Measurements from ENCODE around the gene PTGS1. TPM values are rescaled to one million over a fixed set of nuclear protein-coding genes. Genes with fewer than 3 reads are reported as not detected.

Gene PTGS1
- total and polyA plus RNA-seq, 2 of the 8 experiments (the other 6 are each of a cell fraction or from before 2014, with no cell fraction given) = 1.1 to 1.9 TPM

DNA sequence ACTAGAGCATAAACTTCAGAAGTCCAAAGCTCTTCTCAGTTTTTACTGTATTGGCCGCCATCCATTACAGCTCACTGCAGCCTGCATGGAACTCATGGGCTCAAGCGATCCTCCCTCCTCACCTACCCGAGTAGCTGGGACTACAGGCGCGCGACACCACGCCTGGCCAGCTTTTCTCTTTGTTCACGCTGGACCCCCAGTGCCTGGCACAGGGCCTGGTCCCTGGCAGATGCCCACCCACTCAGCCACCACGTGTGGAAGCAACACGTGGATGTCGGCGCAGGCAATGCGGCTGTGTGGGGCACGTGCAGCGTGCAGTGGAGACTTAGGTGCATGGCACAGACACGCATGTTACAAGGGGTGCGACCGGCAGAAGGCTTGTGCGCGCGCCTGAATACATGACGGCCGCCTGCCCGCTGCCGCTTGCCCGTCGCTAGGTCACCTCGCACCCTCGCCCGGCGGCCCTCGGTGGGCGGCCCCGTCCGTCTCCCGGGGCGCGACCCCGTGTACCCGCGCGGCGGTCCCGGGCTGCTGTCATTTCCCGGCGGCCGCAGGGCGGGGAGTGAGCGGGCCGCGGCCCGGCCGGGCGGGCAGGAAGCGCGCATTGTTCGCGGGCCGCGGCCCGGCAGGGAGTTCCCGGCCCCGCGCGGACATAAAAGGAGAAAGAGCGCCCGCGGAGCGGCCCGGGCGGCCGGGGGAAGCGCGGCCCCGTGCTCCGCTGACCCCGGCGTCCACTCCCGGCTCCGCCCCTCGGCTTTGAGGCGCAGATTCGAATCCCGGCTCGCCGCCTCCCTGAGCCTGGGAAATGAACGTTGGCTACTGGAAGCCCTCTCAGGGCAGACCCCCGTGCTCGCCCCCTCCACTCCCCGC is 24.1 kb upstream of the PTGS1 start (continued):
- TF ChIP-seq SUZ12 (IDR thresholded peaks at IDR 0.05; ENCODE audit: low read length) (peak; percentile 55), HDAC6 (IDR thresholded peaks at IDR 0.05; ENCODE audit: low read depth, low read length) (no peak), SRF (IDR thresholded peaks at IDR 0.05; ENCODE audit: low read depth, low read length) (no peak), BRCA1 (IDR thresholded peaks at IDR 0.05; ENCODE audit: low read depth, low read length) (no peak), YY1 (IDR thresholded peaks at IDR 0.05; ENCODE audit: low read depth, low read length) (no peak), SP2 (IDR thresholded peaks at IDR 0.05; ENCODE audit: low read length) (no peak), GTF2F1 (IDR thresholded peaks at IDR 0.05; ENCODE audit: borderline replicate concordance, low read depth, low read length) (no peak), SP4 (IDR thresholded peaks at IDR 0.05; ENCODE audit: low read length) (no peak), RNF2 (IDR thresholded peaks at IDR 0.05; ENCODE audit: borderline replicate concordance, low read depth, low read length, missing control alignments, poor library complexity, severe bottlenecking) (no peak), EP300 (IDR thresholded peaks at IDR 0.05; ENCODE audit: borderline replicate concordance in 1 of 2, low read depth in 2 of 2, low read length in 2 of 2) (no peak), POU5F1 (IDR thresholded peaks at IDR 0.05; ENCODE audit: low read depth, low read length) (no peak), E2F6 (IDR thresholded peaks at IDR 0.05) (peak; percentile 82), BACH1 (IDR thresholded peaks at IDR 0.05; ENCODE audit: low read length) (no peak; the same call in 1 of the 2 replicates), TAF7 (optimal IDR thresholded peaks at IDR 0.05; ENCODE audit: borderline replicate concordance, low read depth, low read length) (no peak), SAP30 (IDR thresholded peaks at IDR 0.05; ENCODE audit: insufficient read depth, insufficient replicate concordance, low read length) (no peak)
- TF ChIP-seq, protein P1, sequence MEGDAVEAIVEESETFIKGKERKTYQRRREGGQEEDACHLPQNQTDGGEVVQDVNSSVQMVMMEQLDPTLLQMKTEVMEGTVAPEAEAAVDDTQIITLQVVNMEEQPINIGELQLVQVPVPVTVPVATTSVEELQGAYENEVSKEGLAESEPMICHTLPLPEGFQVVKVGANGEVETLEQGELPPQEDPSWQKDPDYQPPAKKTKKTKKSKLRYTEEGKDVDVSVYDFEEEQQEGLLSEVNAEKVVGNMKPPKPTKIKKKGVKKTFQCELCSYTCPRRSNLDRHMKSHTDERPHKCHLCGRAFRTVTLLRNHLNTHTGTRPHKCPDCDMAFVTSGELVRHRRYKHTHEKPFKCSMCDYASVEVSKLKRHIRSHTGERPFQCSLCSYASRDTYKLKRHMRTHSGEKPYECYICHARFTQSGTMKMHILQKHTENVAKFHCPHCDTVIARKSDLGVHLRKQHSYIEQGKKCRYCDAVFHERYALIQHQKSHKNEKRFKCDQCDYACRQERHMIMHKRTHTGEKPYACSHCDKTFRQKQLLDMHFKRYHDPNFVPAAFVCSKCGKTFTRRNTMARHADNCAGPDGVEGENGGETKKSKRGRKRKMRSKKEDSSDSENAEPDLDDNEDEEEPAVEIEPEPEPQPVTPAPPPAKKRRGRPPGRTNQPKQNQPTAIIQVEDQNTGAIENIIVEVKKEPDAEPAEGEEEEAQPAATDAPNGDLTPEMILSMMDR (IDR thresholded peaks at IDR 0.05; ENCODE audit: control extremely low read depth in 1 of 3, insufficient read depth in 1 of 3, low read depth in 1 of 3, low read length in 3 of 3) = 0 out of 4 replicates have a peak, but pooled peaks of 1 of the 3 experiments have one; percentile 7
- TF ChIP-seq, protein P2, sequence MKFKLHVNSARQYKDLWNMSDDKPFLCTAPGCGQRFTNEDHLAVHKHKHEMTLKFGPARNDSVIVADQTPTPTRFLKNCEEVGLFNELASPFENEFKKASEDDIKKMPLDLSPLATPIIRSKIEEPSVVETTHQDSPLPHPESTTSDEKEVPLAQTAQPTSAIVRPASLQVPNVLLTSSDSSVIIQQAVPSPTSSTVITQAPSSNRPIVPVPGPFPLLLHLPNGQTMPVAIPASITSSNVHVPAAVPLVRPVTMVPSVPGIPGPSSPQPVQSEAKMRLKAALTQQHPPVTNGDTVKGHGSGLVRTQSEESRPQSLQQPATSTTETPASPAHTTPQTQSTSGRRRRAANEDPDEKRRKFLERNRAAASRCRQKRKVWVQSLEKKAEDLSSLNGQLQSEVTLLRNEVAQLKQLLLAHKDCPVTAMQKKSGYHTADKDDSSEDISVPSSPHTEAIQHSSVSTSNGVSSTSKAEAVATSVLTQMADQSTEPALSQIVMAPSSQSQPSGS (IDR thresholded peaks at IDR 0.05; ENCODE audit: low read length) = no peak

Data from H1 (cell line).